SU-DHL-6 (cell line): ENCODE results near the gene RBM26.

Experiments used
- EZH2phosphoT487 ChIP-seq: fragments of 200-600 bp; sonication (generic), shearing (Covaris generic); conservative IDR thresholded peaks from 2 replicates; pipeline ENCODE4 v1.6.1; 2018; ENCODE audit warnings: mild to moderate bottlenecking, antibody characterized with exemption, low read length, moderate library complexity, mixed read lengths
- TF ChIP-seq, protein P1 (sequence below): fragments of 200-600 bp; sonication (generic); IDR thresholded peaks from one replicate; pipeline ENCODE4 v1.5.1; 2017; ENCODE audit warnings: antibody characterized with exemption, mild to moderate bottlenecking, low read length, moderate library complexity; ENCODE audit not compliant: insufficient read depth, poor library complexity, severe bottlenecking

DNA sequence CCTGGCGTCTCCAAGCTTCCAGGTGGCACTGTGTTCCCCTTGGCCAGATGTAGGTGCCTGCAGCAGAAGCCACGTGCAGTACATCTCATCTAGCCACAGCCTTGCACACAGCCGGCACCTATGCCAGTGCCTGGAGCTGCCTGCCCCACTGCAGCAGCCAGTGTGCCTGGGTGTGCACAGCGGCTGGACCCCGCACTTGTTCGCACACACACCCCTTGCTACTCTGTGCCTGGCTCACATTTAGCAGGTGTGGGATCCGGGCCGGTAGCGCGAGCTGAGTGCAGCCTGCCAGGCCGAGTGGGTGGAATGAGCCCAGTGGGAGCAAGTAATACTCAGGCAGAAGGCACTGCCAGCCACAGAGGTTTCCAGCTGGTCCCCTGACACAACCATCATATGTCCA lies 26.9 kb upstream of the RBM26 start:
- TF ChIP-seq, protein P1, sequence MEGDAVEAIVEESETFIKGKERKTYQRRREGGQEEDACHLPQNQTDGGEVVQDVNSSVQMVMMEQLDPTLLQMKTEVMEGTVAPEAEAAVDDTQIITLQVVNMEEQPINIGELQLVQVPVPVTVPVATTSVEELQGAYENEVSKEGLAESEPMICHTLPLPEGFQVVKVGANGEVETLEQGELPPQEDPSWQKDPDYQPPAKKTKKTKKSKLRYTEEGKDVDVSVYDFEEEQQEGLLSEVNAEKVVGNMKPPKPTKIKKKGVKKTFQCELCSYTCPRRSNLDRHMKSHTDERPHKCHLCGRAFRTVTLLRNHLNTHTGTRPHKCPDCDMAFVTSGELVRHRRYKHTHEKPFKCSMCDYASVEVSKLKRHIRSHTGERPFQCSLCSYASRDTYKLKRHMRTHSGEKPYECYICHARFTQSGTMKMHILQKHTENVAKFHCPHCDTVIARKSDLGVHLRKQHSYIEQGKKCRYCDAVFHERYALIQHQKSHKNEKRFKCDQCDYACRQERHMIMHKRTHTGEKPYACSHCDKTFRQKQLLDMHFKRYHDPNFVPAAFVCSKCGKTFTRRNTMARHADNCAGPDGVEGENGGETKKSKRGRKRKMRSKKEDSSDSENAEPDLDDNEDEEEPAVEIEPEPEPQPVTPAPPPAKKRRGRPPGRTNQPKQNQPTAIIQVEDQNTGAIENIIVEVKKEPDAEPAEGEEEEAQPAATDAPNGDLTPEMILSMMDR, result no peak
- TF ChIP-seq EZH2phosphoT487, result no peak
